Calu3 (cell line): ENCODE measurements around the gene USP48. TPM values are rescaled to one million over a fixed set of nuclear protein-coding genes. Genes with fewer than 3 reads are reported as not detected.
"Not testable (repeated sequence)": the region's sequence is repeated elsewhere in the genome, so short reads cannot be mapped to it uniquely, and the experiment has no call there.

Source experiments
- BruUV-seq: library from RNA; stranded (reverse); fragments of 400-500 nt; replicated peaks from 2 replicates; lab custom pipeline; 2021; lab: Mats Ljungman, UMichigan
- CTCF ChIA-PET: fragments of 300-600 bp; sonication (Branson Sonifier 250); formaldehyde crosslinking; loops from one replicate; lab custom pipeline; 2022; ENCODE audit warnings: antibody characterized with exemption; lab: Charles Lee
- DNase-seq: peaks from one replicate; pipeline ENCODE4 v3.0.0; 2022
- H3K27ac Mint-ChIP-seq: one replicate; pipeline ENCODE4 v1.8.0; 2022; ENCODE audit warnings: mixed read lengths; ENCODE audit not compliant: unreplicated experiment
- H3K27me3 Mint-ChIP-seq: one replicate; pipeline ENCODE4 v1.8.0; 2022; ENCODE audit warnings: mixed read lengths; ENCODE audit not compliant: unreplicated experiment
- H3K36me3 Mint-ChIP-seq: one replicate; pipeline ENCODE4 v1.8.0; 2022; ENCODE audit warnings: mild to moderate bottlenecking, moderate library complexity, mixed read lengths; ENCODE audit not compliant: insufficient read depth, unreplicated experiment
- H3K4me1 Mint-ChIP-seq: one replicate; pipeline ENCODE4 v1.8.0; 2022; ENCODE audit warnings: mild to moderate bottlenecking, low read depth, mixed read lengths; ENCODE audit not compliant: unreplicated experiment
- H3K4me3 Mint-ChIP-seq: one replicate; pipeline ENCODE4 v1.8.0; 2022; ENCODE audit warnings: mild to moderate bottlenecking, low read depth, moderate library complexity, mixed read lengths; ENCODE audit not compliant: unreplicated experiment
- H3K9me3 Mint-ChIP-seq: one replicate; pipeline ENCODE4 v1.8.0; 2022; ENCODE audit warnings: low read depth, mixed read lengths; ENCODE audit not compliant: unreplicated experiment
- intact Hi-C: fragments of 100-400 bp; cut with micrococcal nuclease; formaldehyde crosslinking; loops from one replicate; pipeline ENCODE4 v1.10.0; 2022; ENCODE audit not compliant: unreplicated experiment
- total RNA-seq: library from RNA; stranded (reverse); gene quantifications from 2 replicates; pipeline ENCODE4 v1.2.3, GENCODE V29; 2022
- TF ChIP-seq, protein P1 (sequence below): fragments of 200-600 bp; IDR thresholded peaks from one replicate; pipeline ENCODE4 v1.8.0; 2022; ENCODE audit warnings: antibody characterized with exemption; ENCODE audit not compliant: unreplicated experiment

USP48 gene
- total RNA-seq, 1 experiment from 2014 or later, result 56.6 TPM

DNA sequence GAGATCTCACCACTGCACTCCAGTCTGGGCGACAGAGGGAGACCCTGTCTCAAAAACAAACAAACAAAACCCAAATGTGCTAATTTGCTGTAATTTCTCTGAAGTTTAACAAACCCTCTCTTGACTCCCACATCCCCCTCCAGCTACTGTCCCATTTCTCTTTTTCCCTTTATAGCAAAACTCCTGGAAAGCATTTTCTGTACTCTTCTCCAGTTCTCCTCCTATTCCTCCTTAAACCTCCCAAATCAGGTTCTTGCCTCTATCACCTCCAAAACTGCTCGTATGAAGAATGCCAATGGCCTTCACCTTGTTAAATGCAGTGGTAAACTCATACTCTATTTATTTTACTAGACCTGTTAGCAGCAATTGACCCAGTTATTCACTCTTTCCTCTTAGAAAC, 3.7 kb upstream of the USP48 start:
- peaks cover 17% of the 10 kb centered on the region for H3K4me1 Mint-ChIP-seq
- no peak overlapping the region for H3K4me3 Mint-ChIP-seq
- peak overlapping the region; percentile 60 for H3K27ac Mint-ChIP-seq
- CTCF ChIA-PET, result no interaction called here
- TF ChIP-seq, protein P1, sequence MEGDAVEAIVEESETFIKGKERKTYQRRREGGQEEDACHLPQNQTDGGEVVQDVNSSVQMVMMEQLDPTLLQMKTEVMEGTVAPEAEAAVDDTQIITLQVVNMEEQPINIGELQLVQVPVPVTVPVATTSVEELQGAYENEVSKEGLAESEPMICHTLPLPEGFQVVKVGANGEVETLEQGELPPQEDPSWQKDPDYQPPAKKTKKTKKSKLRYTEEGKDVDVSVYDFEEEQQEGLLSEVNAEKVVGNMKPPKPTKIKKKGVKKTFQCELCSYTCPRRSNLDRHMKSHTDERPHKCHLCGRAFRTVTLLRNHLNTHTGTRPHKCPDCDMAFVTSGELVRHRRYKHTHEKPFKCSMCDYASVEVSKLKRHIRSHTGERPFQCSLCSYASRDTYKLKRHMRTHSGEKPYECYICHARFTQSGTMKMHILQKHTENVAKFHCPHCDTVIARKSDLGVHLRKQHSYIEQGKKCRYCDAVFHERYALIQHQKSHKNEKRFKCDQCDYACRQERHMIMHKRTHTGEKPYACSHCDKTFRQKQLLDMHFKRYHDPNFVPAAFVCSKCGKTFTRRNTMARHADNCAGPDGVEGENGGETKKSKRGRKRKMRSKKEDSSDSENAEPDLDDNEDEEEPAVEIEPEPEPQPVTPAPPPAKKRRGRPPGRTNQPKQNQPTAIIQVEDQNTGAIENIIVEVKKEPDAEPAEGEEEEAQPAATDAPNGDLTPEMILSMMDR, result no peak
- H3K27me3 Mint-ChIP-seq, result no peaks in the 10 kb centered on the region
- intact Hi-C loops, result no loop called here
- DNase-seq, result no peak
- peaks cover 4% of the 10 kb centered on the region for H3K9me3 Mint-ChIP-seq
- no TSS peak for BruUV-seq
- peaks cover 30% of the 10 kb centered on the region for H3K36me3 Mint-ChIP-seq

GRCh38 chr1:21785764-21786163, 2.8 kb upstream of the USP48 start:
- BruUV-seq, DNase-seq, H3K27me3 Mint-ChIP-seq, H3K27ac Mint-ChIP-seq, H3K4me3 Mint-ChIP-seq, intact Hi-C loops, CTCF ChIA-PET, H3K9me3 Mint-ChIP-seq: not testable (repeated sequence)
- Mint-ChIP-seq H3K36me3 (peaks cover 36% of the 10 kb centered on the region), H3K4me1 (peaks cover 17% of the 10 kb centered on the region)

GRCh38 chr1:21783679-21784603, 992 bp upstream of the USP48 start:
- intact Hi-C loops, result no loop called here
- CTCF ChIA-PET, result no interaction called here
- H3K9me3 Mint-ChIP-seq, result peaks cover 4% of the 10 kb centered on the region
- no peaks in the 10 kb centered on the region for H3K27me3 Mint-ChIP-seq
- peak; percentile 90 for DNase-seq
- TF ChIP-seq, protein P1, result no peak
- no TSS peak for BruUV-seq
- peaks cover 8% of the 10 kb centered on the region for H3K4me1 Mint-ChIP-seq
- H3K4me3 Mint-ChIP-seq, result peak overlapping the region; percentile 87
- H3K27ac Mint-ChIP-seq, result peak overlapping the region; percentile 99
- peaks cover 42% of the 10 kb centered on the region for H3K36me3 Mint-ChIP-seq

- Mint-ChIP-seq H3K4me1 (peaks cover 12% of the 10 kb centered on the region), H3K4me3 (peak overlapping the region; percentile 87), H3K27me3 (no peaks in the 10 kb centered on the region), H3K36me3 (peaks cover 45% of the 10 kb centered on the region), H3K27ac (peak overlapping the region; percentile 99), H3K9me3 (peaks cover 4% of the 10 kb centered on the region)
- DNase-seq, result peak; percentile 47
- CTCF ChIA-PET, result interaction anchor here (0.5 to 1.0 kb wide), 3 partner anchors 18 to 68 kb away, joined by 3 to 6 read pairs (median 4); no protein-coding TSS in a partner anchor
- no TSS peak for BruUV-seq
- intact Hi-C loops, result no loop called here
- TF ChIP-seq, protein P1, result no peak
Measured at GRCh38 chr1:21782349-21782867, 541 bp downstream of the USP48 start.
